HL-60 (cell line): Measurements from ENCODE around the gene PTPRG.

Experiments
- CTCF ChIP-seq: IDR thresholded peaks from one replicate; pipeline ENCODE4 v1.5.1; 2011; ENCODE audit warnings: low read length, control low read depth, inconsistent platforms; ENCODE audit not compliant: insufficient read depth
- POLR2AphosphoS5 ChIP-seq: IDR thresholded peaks from 2 replicates; pipeline ENCODE4 v1.6.1; 2012; ENCODE audit warnings: low read depth
- REST ChIP-seq: IDR thresholded peaks from 2 replicates; pipeline ENCODE4 v1.6.1; 2012; ENCODE audit warnings: low read depth; ENCODE audit not compliant: insufficient replicate concordance
- SPI1 ChIP-seq: IDR thresholded peaks from 2 replicates; pipeline ENCODE4 v1.6.1; 2012; ENCODE audit warnings: low read depth, mild to moderate bottlenecking, borderline replicate concordance

GRCh38 chr3:61943975-61944374 is 382.6 kb downstream of the PTPRG start:
- no peak for TF ChIP-seq CTCF
- TF ChIP-seq REST: no peak
- TF ChIP-seq POLR2AphosphoS5: no peak
- no peak for TF ChIP-seq SPI1
